Left ventricle myocardium inferior (tissue), 1 donor: ENCODE measurements around the gene SMYD3. TPM values are rescaled to one million over a fixed set of nuclear protein-coding genes. Genes with fewer than 3 reads are reported as not detected.

Source experiments
- DNase-seq: peaks from one replicate; pipeline ENCODE4 v3.0.0-alpha.2; 2020
- H3K27ac ChIP-seq: fragments of 200-600 bp; replicated peaks from 2 replicates; pipeline ENCODE4 v1.8.0; 2021
- H3K27me3 ChIP-seq: fragments of 200-600 bp; 2 replicates; pipeline ENCODE4 v1.8.0; 2021; ENCODE audit warnings: low read depth
- H3K36me3 ChIP-seq: fragments of 200-600 bp; 2 replicates; pipeline ENCODE4 v1.8.0; 2021
- H3K4me1 ChIP-seq: fragments of 200-600 bp; 2 replicates; pipeline ENCODE4 v1.8.0; 2021
- H3K4me3 ChIP-seq: fragments of 200-600 bp; 2 replicates; pipeline ENCODE4 v1.8.0; 2021; ENCODE audit warnings: mild to moderate bottlenecking, moderate library complexity
- H3K9me3 ChIP-seq: fragments of 200-600 bp; replicated peaks from 2 replicates; pipeline ENCODE4 v1.8.0; 2021
- intact Hi-C: fragments of 100-400 bp; cut with micrococcal nuclease; formaldehyde crosslinking; loops from one replicate; pipeline ENCODE4 v1.11.0; 2022
- total RNA-seq: library from RNA; stranded (reverse); fragmentation: NEBNext Ultra II Directional; extraction: Animal tissue kit (Norgen Biotek cat#: 25700); gene quantifications from one replicate; pipeline ENCODE4 v1.2.1, GENCODE V29; 2021
- TF ChIP-seq, protein P1 (sequence below): fragments of 200-600 bp; IDR thresholded peaks from 2 replicates; pipeline ENCODE4 v1.8.0; 2021; ENCODE audit warnings: antibody characterized with exemption, mild to moderate bottlenecking, borderline replicate concordance
- donor health status: DM: no; HTN: yes; CAD: no; lungs with severe emphysema.

SMYD3 gene
- total RNA-seq, 1 donor from 2014 or later: 9.9 TPM

DNA sequence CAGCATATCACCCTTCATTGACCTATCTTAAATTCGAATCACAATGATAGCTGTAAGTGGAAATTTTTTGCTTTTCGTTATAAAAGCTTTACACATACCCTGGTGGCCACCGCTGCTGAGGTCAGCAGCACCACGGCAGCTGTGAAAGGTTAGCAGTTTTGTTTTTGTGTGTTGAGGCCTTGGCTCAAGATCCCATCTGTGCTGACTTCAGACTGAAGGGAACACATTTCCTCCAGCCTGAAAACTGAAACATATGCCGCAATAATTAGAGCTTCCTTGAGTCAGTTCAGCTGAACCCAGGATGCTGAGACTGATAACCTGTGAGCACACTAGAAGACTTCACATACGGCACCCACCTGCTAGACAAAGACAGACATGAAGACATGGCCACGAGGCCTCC lies 103.0 kb downstream of the SMYD3 start:
- no peak for DNase-seq
- Histone ChIP-seq H3K27me3 (no peaks in the 10 kb centered on the region), H3K36me3 (no peaks in the 10 kb centered on the region), H3K27ac (no peak overlapping the region), H3K4me1 (no peaks in the 10 kb centered on the region), H3K4me3 (no peak overlapping the region), H3K9me3 (no peaks in the 10 kb centered on the region)
- TF ChIP-seq, protein P1, sequence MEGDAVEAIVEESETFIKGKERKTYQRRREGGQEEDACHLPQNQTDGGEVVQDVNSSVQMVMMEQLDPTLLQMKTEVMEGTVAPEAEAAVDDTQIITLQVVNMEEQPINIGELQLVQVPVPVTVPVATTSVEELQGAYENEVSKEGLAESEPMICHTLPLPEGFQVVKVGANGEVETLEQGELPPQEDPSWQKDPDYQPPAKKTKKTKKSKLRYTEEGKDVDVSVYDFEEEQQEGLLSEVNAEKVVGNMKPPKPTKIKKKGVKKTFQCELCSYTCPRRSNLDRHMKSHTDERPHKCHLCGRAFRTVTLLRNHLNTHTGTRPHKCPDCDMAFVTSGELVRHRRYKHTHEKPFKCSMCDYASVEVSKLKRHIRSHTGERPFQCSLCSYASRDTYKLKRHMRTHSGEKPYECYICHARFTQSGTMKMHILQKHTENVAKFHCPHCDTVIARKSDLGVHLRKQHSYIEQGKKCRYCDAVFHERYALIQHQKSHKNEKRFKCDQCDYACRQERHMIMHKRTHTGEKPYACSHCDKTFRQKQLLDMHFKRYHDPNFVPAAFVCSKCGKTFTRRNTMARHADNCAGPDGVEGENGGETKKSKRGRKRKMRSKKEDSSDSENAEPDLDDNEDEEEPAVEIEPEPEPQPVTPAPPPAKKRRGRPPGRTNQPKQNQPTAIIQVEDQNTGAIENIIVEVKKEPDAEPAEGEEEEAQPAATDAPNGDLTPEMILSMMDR: no peak
- intact Hi-C loops: no loop called here

DNA sequence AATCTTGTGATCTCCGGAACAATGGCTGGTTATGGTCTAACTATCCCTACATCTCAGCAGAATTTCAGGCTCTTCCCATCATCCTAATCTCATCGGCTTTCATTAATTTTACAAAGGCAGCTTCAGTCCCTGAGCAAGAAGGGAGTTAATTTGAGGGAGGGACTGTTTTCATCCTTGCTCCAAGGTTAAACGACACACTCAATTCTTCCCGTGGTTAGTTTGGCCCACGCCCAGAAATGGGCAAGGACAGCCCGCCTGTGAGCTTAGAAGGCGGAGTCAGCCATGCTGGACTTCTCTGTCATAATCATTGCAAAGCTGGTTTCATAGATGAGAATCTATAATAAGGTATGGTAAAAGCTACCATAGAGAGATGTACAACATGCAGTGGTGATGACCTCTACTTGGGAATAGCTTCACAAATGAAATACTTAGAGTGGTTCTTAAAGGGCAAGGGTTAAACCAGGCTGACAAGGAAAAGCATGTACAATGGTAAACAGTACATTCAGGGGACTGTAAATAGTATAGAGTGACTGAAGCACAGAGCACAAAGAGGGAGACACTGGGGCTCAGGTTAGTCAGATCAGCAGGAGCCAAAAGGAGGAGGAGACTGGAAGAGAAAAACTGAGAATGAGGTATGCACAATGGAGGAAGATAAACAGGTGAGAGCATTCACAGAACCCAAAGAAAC lies 108.8 kb downstream of the SMYD3 start:
- Histone ChIP-seq H3K4me3 (no peak overlapping the region), H3K36me3 (no peaks in the 10 kb centered on the region), H3K9me3 (no peaks in the 10 kb centered on the region), H3K27me3 (no peaks in the 10 kb centered on the region), H3K27ac (no peak overlapping the region), H3K4me1 (no peaks in the 10 kb centered on the region)
- TF ChIP-seq, protein P1: no peak
- no peak for DNase-seq
- intact Hi-C loops: no loop called here

DNA sequence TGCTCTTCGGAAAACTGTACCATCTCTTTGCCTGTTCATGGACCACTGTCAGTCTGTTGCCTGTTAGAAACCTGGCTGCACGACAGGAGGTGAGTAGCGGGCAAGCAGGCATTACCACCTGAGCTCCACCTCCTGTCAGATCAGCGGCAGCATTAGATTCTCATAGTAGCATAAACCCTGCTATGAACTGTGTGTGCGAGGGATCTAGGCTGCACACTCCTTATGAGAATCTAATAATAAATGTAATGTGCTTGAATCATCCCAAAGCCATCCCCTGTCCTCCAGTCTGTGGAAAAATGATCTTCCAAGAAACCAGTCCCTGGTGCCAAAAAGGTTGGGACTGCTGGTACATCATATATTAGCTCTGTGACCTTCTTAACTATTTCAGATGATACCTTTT lies 110.0 kb downstream of the SMYD3 start:
- Histone ChIP-seq H3K4me3 (no peak overlapping the region), H3K36me3 (no peaks in the 10 kb centered on the region)
- intact Hi-C loops: no loop called here

DNA sequence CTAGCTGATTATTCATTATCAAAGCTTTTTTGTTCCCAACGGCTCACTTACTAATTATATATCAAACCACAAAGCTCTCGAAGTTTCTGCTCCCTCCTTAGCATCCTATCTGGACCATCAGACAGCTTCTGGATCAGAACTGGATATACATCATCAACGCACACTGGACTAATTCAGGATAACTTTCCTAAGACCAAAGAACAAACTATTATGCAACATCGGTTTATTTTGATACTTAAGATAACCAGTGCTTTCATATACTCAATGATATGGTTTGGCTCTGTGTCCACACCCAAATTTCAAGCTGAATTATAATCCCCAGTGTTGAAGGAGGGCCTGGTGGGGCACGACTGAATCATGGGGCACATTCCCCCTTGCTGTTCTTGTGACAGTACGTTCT lies 110.8 kb downstream of the SMYD3 start:
- Histone ChIP-seq H3K4me3 (no peak overlapping the region), H3K4me1 (no peaks in the 10 kb centered on the region), H3K36me3 (peaks cover 2% of the 10 kb centered on the region), H3K27me3 (no peaks in the 10 kb centered on the region), H3K9me3 (peaks cover 11% of the 10 kb centered on the region), H3K27ac (no peak overlapping the region)
- DNase-seq: no peak
- intact Hi-C loops: no loop called here
- TF ChIP-seq, protein P1: no peak

More for the DNA sequence above, 110.0 kb downstream of the SMYD3 start:
- Histone ChIP-seq H3K27ac (no peak overlapping the region), H3K4me1 (no peaks in the 10 kb centered on the region), H3K9me3 (peaks cover 3% of the 10 kb centered on the region), H3K27me3 (no peaks in the 10 kb centered on the region)
- TF ChIP-seq, protein P1: no peak
- no peak for DNase-seq

DNA sequence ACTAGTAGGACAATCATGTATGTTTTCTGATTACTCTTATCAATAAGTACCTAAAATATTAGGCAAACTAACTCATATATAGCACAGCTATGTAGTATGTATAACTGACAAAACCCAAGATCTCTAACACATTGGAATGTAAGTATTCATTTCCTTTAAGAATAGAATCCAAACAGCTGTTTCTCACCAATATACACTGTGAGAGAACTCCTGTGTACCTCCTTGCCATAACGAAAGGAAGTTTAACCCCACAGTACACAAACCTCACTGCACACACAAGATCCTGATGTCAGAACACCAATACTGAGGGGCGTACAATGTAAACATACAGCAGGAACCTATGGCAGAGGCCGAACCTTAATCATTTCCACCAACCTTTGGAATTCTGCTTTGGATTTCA lies 113.0 kb downstream of the SMYD3 start:
- intact Hi-C loops: no loop called here
- TF ChIP-seq, protein P1: no peak
- H3K4me3 ChIP-seq: no peak overlapping the region
- DNase-seq: no peak
- H3K27ac ChIP-seq: no peak overlapping the region
- H3K4me1 ChIP-seq: no peaks in the 10 kb centered on the region
- H3K36me3 ChIP-seq: peaks cover 9% of the 10 kb centered on the region
- H3K9me3 ChIP-seq: peaks cover 26% of the 10 kb centered on the region
- no peaks in the 10 kb centered on the region for H3K27me3 ChIP-seq
